Superior temporal gyrus (tissue), 1 donor: Measurements from ENCODE around the gene OR52W1.
"Not testable (repeated sequence)": the region's sequence is repeated elsewhere in the genome, so short reads cannot be mapped to it uniquely, and the experiment has no call there.

Experiments used
- DNase-seq: peaks from one replicate; pipeline ENCODE4 v3.0.0-alpha.2; 2016; ENCODE audit errors: extremely low spot score

OR52W1 gene

DNA sequence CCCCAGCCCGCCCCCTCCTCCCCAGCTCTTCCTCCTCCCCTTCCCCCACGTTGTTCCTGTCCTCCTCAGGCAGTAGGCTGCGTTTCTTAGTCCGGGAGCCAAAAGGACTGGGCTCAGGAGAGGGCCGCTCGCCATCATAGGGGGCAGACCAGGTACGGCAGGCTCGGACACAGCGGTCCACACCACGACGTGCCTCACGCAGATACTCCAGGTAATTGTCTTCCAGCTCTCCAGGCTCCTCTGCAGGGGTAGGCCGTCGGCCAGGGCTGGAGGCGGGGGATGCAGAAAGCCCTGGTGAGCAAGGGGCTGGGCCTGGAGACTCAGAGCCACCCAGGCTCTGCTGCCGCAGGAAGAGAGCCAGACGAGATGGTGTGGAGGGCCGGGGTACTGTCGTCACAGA is 18.7 kb downstream of the OR52W1 start:
- no peak for DNase-seq

DNA sequence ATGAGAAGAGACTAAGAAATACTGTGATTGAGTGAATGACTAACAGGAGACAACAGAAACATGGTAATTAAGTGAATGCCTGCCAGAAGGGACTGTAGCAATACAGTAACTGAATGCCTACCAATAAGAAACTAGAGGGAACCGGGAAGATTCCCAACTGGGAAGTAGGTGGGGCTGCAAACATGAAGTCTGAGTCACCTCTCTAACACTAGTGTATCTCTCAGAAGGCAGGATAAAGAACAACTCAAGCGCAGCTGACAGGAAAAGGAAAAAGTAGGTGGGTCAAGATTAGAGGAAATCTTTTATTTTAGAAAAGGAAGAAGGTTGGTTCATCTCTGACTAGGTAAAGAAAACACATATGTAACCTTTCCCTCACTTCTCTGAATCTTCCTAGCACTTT is 20.3 kb downstream of the OR52W1 start:
- peak; percentile 21 for DNase-seq

DNA sequence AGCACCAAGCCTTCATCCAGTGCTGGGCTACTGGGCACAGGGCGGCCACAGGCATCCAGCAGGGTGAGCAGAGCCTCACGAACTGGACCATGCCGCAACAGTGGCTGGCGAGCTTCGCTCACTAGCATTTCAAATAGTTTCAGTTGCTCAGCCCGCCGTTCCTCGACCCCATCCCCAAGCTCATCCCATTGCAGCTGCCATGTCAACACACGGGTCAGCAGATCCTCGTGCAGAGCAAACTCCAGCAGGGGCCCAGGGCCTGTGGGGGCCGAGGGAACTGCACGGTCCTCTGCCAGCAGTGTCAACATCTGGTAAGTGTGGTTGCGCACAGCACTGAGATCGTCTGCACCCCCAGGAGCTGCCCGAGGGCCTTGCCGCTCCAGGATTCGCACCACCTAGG is 24.8 kb downstream of the OR52W1 start:
- no peak for DNase-seq

DNA sequence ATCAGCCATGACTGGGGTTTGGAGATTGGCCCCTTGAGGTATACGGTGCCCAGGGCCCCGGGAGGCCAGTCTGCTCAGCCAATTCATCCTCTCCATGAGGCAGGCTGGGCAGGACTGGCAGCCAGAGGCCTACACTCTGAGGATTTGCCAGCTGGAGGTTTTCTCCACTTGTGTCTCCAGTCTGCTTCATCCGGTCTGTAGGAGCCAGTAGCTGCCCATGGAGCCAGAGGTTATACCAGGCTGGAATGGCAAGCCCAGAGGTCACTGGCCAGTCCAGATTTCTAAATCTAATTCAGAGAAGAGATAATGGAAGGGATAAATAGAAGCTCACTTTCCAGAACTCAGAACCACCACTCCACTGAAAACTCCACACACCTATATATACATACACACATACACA is 25.4 kb downstream of the OR52W1 start:
- DNase-seq, result no peak

DNA sequence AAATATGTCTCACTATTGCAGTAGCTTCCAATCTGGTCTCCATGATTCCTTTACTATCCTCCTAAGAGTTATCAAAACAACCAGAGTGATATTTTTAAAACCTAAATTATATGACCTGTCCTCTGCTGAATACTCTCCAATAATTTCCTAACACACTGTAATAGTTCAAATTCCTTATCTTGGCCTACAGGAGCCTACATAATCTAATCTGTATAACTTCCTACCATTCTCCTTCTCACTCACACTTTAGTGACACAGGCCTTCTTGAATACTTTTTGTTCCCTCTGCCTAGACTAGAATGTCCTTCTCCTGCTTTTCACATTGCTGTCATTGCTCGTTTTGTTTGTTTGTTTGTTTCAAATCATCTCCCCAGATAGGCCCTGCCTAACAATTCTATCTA is 26.0 kb downstream of the OR52W1 start:
- no peak for DNase-seq

DNA sequence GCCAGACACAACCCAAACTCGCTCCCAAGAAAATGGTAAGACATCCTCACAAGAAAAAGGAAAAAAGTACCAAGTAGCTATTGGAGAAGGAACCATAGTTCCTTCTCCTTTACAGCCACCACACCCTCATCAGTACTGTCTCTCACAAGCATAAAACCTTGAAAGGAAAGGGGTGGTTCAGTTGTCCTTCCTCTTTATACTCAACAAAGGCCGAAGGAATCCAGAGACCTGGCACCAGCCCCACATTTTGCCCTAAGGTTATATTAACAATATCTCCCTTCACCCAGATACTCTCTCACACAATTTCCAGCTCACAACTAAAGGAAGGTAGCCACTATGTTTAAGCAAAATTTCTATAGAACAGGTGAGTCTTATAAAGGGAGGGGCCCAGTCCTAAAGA is 26.9 kb downstream of the OR52W1 start:
- no peak for DNase-seq

DNA sequence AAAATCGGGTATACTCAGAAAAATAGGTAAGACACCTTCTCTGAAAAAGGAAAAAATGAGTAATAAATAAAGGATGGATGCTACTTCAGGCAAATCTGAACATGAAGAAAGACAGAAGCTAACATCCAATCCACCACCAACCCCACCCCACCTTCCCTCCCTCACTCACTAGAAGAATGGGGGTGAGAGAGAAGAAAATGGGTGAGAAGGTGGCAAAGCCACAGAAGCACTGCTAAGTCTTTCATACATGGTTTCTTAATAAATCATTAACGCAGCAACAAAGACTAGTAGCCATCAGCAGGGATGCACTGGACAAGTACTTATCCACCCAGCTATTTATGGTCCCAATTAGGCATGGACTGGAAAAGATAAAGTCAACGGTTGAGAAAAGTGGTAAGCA is 29.5 kb downstream of the OR52W1 start:
- DNase-seq, result no peak

DNA sequence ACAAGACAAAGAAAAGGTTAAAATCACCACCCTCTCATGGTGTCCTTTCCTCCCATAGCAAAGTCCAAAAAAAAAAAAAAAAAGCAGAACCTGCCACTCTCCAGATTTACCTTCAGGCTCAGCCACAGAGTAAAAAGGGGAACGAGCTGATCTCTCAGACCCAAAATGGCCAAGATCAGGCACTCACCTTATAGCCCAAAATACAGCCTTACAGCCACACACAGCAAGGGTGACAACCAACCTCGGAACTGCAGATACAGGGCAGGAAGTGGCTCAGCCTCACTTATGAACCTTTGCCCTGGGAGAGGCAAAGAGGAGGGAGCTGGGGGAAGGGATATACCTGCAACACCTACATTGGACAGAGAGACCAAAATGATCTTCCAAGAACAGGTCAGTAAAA is 30.9 kb downstream of the OR52W1 start:
- no peak for DNase-seq

DNA sequence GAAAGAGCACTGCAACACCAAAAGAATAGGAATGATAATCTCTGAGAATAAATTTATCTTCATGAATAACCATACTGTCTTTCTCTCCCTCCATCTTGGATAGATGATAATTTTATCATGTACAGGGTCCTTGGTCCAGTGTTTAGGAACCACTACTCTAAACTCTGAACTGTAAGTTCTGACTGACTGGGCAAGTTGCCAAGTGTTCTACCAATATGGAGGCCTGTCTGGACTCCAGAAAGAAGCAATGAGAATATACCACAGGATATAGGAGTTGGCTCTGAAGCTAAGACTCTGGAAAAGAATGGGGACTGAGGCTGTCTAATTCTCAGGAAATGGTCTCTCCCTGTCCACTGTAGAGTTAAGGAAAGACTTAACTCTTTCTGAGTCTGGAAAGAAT is 33.9 kb downstream of the OR52W1 start:
- DNase-seq, result no peak

DNA sequence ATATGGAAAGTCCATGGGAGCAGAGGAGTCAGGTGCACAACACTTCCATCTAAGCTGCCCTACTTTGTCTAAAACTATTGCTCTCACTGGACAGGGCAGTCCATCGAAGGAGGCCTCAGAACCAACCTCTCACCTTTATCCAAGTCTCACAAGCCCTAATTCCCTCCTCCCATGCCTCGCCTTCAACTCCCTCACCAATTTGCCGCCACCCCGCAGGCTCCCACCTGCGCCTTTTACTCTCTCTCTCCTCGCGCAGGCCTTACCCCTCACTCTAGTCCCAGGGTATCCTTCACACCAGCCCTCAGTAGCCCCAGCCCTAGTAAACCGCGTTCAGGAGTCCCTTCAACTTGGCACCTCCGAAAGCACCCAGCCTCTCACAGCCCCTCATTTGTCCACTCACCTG is 35.0 kb downstream of the OR52W1 start:
- no peak for DNase-seq

DNA sequence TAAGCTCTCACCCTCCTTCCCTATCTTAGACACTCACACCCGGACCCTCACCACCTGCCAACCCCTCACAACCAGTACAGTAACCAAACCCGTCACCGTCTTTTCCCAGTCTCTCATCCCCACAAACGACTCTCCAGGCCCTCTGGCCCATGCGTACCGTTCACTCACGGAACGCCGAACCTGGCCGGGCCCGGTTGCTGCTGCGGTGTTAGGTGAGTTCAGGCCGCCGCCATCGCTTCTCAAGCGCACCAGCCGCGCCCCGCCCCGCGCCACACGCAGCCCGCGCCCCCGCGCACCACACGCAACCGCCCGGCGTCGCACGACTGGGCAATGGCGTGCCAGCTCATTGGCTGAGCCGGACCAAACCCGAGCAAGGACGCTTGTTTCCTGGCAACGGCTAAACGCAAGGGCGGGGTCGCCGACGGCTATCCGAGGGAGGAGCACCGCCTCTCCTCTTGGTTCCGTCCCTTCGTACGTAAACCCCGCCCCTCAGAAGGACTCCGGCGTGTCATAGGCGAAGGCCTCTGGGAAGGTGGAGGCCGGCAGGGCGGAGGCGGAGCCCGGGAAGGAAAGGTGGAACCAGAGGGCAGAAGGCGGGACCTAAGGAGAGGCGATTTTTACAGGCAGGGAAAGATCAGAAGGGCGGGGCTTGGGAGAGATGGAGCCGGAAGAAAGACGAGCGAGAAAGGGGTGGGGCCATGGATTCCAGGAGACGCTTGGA is 35.5 kb downstream of the OR52W1 start, which contains the start of gene FHIP1B:
Gene FHIP1B, minus strand, starts transcription at position 250 of the 721 bp plus-strand sequence. CDS start 10,120 bp downstream, outside the sequence.
- peak; percentile 99 for DNase-seq

DNA sequence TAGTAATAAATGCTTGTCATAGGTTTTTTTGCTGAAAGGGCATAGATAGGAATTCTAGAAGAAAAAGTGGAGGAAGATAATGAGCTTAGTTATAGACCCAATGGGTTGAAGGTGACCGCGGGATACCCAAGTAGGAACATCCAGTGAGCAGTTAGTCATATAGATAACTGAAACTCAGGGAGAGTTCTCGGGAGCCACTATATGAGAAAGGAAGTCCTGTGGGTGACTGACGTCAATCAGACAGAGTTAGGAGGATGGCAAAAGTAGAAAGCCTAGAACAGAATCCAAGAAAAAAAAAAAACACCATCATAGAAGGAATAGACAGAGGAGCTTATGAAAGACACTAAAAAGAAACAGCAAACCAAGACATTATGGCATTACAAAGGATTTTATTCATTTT is 38.2 kb downstream of the OR52W1 start:
- DNase-seq, result no peak

DNA sequence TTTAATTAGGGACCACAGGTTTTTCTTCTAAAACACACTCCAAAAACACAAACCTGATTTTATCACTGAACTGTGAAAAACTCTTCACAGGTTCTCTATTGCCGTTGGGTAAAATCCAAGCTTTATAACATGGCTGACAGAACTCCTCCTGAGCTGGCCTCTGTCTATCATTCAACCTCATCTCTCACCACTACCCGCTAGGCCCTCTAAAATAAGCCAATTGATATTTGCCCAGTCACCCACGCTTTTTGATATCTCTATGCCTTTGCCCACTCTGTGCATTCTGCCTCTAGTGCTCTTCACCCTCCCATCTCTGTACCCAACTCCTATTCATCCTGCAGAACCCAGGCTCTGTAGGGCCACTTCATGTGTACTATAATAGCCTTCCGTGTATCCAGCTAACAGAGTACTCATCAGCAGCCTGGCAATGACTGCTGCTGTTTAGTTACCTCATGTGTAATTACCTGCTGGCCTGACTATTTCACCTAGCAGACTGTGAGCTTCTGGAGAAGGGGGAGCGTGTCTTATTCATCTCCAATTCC is 38.8 kb downstream of the OR52W1 start:
- DNase-seq, result no peak

DNA sequence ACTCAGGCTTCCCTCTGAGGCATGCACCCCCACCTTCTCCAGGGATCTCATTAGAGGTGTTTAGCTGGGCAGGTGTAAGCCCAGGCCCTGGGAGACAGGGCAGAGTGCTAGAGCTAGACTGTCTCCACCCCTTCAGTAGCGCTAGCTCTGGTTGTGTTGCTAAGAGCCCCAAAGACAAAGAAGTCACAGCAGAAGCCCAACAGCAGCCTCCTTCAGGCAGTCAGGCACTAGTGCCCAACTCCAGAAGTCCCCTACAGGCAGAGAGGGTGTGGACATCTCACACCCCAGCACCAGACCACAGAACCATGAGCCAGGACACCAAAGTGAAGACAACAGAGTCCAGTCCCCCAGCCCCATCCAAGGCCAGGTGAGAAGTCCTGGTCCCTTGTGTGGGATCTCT is 39.9 kb downstream of the OR52W1 start, which contains the start of gene CNGA4:
Gene CNGA4, plus strand, starts transcription at position 188 of the 400 bp plus-strand sequence. Its CDS starts 118 bp downstream, at position 306.
- no peak for DNase-seq

DNA sequence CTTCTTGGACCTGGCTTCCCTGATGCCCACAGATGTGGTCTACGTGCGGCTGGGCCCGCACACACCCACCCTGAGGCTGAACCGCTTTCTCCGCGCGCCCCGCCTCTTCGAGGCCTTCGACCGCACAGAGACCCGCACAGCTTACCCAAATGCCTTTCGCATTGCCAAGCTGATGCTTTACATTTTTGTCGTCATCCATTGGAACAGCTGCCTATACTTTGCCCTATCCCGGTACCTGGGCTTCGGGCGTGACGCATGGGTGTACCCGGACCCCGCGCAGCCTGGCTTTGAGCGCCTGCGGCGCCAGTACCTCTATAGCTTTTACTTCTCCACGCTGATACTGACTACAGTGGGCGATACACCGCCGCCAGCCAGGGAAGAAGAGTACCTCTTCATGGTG is 41.1 kb downstream of the OR52W1 start:
- DNase-seq, result no peak

DNA sequence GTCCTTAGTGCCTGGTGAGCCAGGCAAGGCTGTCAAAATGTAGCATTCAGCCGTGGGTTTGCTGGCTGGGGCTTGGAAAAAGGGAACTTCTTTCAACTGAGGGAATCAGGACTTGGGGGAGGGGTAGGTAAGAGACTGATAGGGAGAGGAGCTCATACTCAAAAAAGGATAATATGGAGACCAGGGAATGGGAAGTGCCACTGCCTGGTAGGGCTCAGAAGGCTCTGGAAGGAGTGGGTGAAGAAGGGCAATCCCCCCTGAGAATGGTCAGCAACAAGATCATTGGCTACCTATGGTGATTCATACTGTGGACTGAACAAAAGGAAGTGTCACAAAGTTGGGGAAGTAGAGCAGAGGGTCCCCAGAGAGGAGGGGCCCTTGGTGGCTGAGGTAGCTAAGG is 41.8 kb downstream of the OR52W1 start:
- no peak for DNase-seq

DNA sequence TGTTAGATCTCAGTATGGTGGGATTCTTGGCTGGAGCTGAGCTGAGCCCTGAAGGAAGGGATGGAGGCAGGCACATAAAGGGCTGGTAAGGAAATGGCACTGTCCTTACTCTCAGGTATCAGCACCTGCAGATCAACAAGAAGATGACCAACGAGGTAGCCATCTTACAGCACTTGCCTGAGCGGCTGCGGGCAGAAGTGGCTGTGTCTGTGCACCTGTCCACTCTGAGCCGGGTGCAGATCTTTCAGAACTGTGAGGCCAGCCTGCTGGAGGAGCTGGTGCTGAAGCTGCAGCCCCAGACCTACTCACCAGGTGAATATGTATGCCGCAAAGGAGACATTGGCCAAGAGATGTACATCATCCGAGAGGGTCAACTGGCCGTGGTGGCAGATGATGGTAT is 42.3 kb downstream of the OR52W1 start:
- no peak for DNase-seq

DNA sequence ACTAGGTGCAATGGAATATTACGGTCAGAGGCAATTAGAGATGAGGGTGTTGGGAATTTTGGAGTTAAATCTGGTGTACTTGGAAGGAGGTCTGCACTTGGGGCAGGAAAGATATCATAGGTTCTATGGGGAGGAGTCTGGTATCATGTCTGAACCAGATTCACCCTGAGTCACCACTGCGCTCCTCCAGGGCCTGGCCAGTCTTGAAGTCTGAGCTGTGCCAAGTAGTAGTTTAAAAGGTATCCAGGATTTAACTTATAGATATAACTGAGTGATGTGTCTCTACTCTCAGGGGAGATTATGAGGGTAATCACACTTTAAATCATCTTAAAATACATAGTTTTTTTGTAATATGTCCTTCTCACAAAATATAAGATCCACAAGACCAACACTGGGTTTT is 46.5 kb downstream of the OR52W1 start:
- no peak for DNase-seq

DNA sequence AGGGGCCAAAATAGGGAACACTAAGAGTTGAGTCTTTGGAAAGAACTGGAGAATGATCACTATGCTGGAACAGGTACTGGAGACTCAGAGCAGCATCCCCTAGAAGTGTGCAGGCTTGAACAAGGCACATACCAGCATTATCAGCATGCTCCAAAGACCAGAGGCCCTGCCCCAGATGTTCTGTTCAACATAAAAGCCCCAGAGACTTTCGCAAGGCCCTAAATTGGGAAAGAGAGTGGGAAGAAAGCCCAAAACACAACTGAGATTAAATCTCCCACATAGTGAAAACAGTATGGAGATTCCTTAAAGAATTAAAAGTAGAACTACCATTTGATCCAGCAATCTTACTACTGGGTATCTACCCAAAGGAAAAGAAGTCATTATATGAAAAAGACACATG is 49.2 kb downstream of the OR52W1 start:
- DNase-seq, result no peak

DNA sequence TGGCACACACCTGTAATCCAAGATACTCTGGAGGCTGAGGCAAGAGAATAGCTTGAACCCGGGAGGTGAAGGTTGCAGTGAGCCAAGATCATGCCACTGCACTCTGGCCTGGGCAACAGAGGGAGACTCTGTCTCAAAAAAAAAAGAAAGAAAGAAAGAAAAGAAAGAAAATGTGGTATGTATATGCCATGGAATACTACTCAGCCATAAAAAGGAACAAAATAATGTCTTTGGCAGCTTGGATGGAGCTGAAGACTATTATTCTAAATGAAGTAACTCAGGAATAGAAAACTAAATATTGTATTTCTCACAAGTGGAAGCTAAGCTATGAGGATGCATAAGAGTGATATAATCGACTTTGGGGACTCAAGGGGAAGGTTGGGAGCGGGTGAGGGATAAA is 49.9 kb downstream of the OR52W1 start:
- not testable (repeated sequence) for DNase-seq
